ENCODE data around the gene MRPL49. TPM values are rescaled to one million over a fixed set of nuclear protein-coding genes. Genes with fewer than 3 reads are reported as not detected.

The MRPL49 gene
- total RNA-seq, 1 experiment from 2014 or later, result 73.4 TPM

DNA sequence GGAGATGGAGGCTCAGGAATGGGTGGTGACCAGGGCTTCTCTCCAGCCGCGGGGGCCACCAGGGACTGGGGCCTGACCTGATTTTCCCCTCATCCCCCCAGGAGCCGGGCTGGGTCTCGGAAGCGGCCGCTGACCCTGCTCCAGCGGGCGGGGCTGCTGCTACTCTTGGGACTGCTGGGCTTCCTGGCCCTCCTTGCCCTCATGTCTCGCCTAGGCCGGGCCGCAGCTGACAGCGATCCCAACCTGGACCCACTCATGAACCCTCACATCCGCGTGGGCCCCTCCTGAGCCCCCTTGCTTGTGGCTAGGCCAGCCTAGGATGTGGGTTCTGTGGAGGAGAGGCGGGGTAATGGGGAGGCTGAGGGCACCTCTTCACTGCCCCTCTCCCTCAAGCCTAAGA is 34.3 kb upstream of the MRPL49 start:
- Histone ChIP-seq H4K20me1 (ENCODE audit: control insufficient read depth, insufficient read depth, insufficient read length) (peaks cover 3% of the 10 kb centered on the region), H3K4me1 (ENCODE audit: insufficient read depth, low read length) (no peaks in the 10 kb centered on the region), H3T11ph (ENCODE audit: low read length) (no peak overlapping the region), H2AFZ (ENCODE audit: low read length) (no peak overlapping the region), H3K9ac (ENCODE audit: extremely low read depth, insufficient read length, low read length) (no peak overlapping the region), H3K27ac (ENCODE audit: insufficient read length, low read depth, low read length) (no peak overlapping the region), H2BK15ac (ENCODE audit: low read depth, low read length) (no peak overlapping the region), H3K14ac (ENCODE audit: insufficient read depth, low read length) (no peak overlapping the region), H3K4me2 (ENCODE audit: insufficient read depth, insufficient read length, low read length) (no peak overlapping the region), H3K23ac (ENCODE audit: insufficient read length, low read depth, low read length) (no peak overlapping the region), H3K27me3 (ENCODE audit: insufficient read depth, low read length) (no peaks in the 10 kb centered on the region), H3K18ac (ENCODE audit: insufficient read length, low read depth, low read length) (no peak overlapping the region), H2BK120ac (ENCODE audit: low read depth, low read length, poor library complexity, severe bottlenecking) (no peak overlapping the region), H2BK20ac (ENCODE audit: low read depth, low read length, poor library complexity, severe bottlenecking) (no peak overlapping the region), H3K79me1 (ENCODE audit: insufficient read depth, low read depth, low read length, poor library complexity, severe bottlenecking) (no peaks in the 10 kb centered on the region), H3K4ac (ENCODE audit: low read depth, low read length) (no peak overlapping the region), H3K23me2 (ENCODE audit: insufficient read length, low read depth, low read length, poor library complexity, severe bottlenecking) (peaks cover 12% of the 10 kb centered on the region), H2AK5ac (ENCODE audit: insufficient read length, low read length) (no peak overlapping the region), H3K79me2 (ENCODE audit: insufficient read depth, low read length) (peaks cover 6% of the 10 kb centered on the region; the same call in 1 of the 2 replicates), H2BK5ac (ENCODE audit: insufficient read length, low read length) (no peak overlapping the region), H3K56ac (ENCODE audit: insufficient read length, low read depth, low read length) (no peak overlapping the region), H4K5ac (ENCODE audit: insufficient read length, low read depth, low read length) (no peak overlapping the region), H2BK12ac (ENCODE audit: insufficient read length, low read depth, low read length) (no peak overlapping the region), H3K9me3 (ENCODE audit: control insufficient read depth, low read depth, low read length) (no peaks in the 10 kb centered on the region), H4K8ac (replicated peaks; ENCODE audit: insufficient read length, low read depth, low read length) (no peak overlapping the region), H4K91ac (ENCODE audit: insufficient read length, low read depth, low read length) (no peak overlapping the region)
- H3K27ac Mint-ChIP-seq, result no peak overlapping the region
- H3K4me3 Mint-ChIP-seq, result no peak overlapping the region
- no peaks in the 10 kb centered on the region for H3K27me3 Mint-ChIP-seq (ENCODE audit: low read depth)
- H3K4me1 Mint-ChIP-seq, result peaks cover 12% of the 10 kb centered on the region in 2 experiments
- no peaks in the 10 kb centered on the region; a peak in 1 of 5 replicates for H3K9me3 Mint-ChIP-seq
- TF ChIP-seq, protein P1, sequence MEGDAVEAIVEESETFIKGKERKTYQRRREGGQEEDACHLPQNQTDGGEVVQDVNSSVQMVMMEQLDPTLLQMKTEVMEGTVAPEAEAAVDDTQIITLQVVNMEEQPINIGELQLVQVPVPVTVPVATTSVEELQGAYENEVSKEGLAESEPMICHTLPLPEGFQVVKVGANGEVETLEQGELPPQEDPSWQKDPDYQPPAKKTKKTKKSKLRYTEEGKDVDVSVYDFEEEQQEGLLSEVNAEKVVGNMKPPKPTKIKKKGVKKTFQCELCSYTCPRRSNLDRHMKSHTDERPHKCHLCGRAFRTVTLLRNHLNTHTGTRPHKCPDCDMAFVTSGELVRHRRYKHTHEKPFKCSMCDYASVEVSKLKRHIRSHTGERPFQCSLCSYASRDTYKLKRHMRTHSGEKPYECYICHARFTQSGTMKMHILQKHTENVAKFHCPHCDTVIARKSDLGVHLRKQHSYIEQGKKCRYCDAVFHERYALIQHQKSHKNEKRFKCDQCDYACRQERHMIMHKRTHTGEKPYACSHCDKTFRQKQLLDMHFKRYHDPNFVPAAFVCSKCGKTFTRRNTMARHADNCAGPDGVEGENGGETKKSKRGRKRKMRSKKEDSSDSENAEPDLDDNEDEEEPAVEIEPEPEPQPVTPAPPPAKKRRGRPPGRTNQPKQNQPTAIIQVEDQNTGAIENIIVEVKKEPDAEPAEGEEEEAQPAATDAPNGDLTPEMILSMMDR (conservative IDR thresholded peaks at IDR 0.05), result no peak
- peaks cover 7 to 43% (median 39%) of the 10 kb centered on the region in 3 experiments for H3K36me3 Mint-ChIP-seq (ENCODE audit: insufficient read depth in 1 of 3, low read depth in 3 of 3)
- no CpG with 5 or more reads among the region's 15 CpGs for WGBS (ENCODE audit: extremely low coverage, insufficient read length, low lambda C conversion rate)
- DNase-seq, result no peak
